Astrocyte (in vitro differentiated cells and primary cell): ENCODE results near the gene BRD7. TPM values are rescaled to one million over a fixed set of nuclear protein-coding genes. Genes with fewer than 3 reads are reported as not detected.

Experiments
- DNase-seq: peaks from one replicate; pipeline ENCODE4 v3.0.0-alpha.2; 2010; ENCODE audit warnings: low read depth
- FAIRE-seq: peaks from 2 replicates; lab custom pipeline; 2011; peaks lifted over from hg19 to GRCh38; lab: Jason Lieb, UNC
- H2AFZ ChIP-seq: 2 replicates; pipeline ENCODE4 v1.6.0; 2012; ENCODE audit warnings: low read depth, low read length, inconsistent platforms
- H3K27ac ChIP-seq: 2 replicates; pipeline ENCODE4 v1.5.1; 2011; ENCODE audit warnings: low read depth, low read length, inconsistent platforms
- H3K27me3 ChIP-seq: 2 replicates; pipeline ENCODE4 v1.6.0; 2011; ENCODE audit warnings: low read length, inconsistent platforms; ENCODE audit not compliant: insufficient read depth
- H3K36me3 ChIP-seq: 2 replicates; pipeline ENCODE4 v1.5.1; 2011; ENCODE audit warnings: low read length, inconsistent platforms; ENCODE audit not compliant: insufficient read depth
- H3K4me1 ChIP-seq: 2 replicates; pipeline ENCODE4 v1.5.1; 2011; ENCODE audit warnings: low read length, inconsistent platforms; ENCODE audit not compliant: insufficient read depth
- H3K4me2 ChIP-seq: 2 replicates; pipeline ENCODE4 v1.6.0; 2012; ENCODE audit warnings: low read length, inconsistent platforms
- H3K4me3 ChIP-seq: 2 replicates; pipeline ENCODE4 v1.5.1; 2011; ENCODE audit warnings: low read depth, mild to moderate bottlenecking, low read length, inconsistent platforms; ENCODE audit not compliant: insufficient read depth
- H3K79me2 ChIP-seq: 2 replicates; pipeline ENCODE4 v1.6.0; 2012; ENCODE audit warnings: mild to moderate bottlenecking, low read length, inconsistent platforms; ENCODE audit not compliant: insufficient read depth
- H3K9ac ChIP-seq: 2 replicates; pipeline ENCODE4 v1.6.0; 2012; ENCODE audit warnings: mild to moderate bottlenecking, low read length, inconsistent platforms
- H3K9me3 ChIP-seq: 2 replicates; pipeline ENCODE4 v1.5.1; 2012; ENCODE audit warnings: low read depth, mild to moderate bottlenecking, low read length, inconsistent platforms; ENCODE audit not compliant: insufficient read depth
- H4K20me1 ChIP-seq: 2 replicates; pipeline ENCODE4 v1.6.0; 2012; ENCODE audit warnings: low read length, inconsistent platforms; ENCODE audit not compliant: insufficient read depth
- H3K27ac Mint-ChIP-seq: one replicate; pipeline ENCODE4 v1.8.0; 2021; ENCODE audit warnings: mild to moderate bottlenecking, mixed read lengths; ENCODE audit not compliant: unreplicated experiment
- H3K27me3 Mint-ChIP-seq: one replicate; pipeline ENCODE4 v1.8.0; 2021; ENCODE audit warnings: low read depth, mixed read lengths; ENCODE audit not compliant: unreplicated experiment
- H3K36me3 Mint-ChIP-seq: one replicate; pipeline ENCODE4 v1.8.0; 2021; ENCODE audit warnings: low read depth, mixed read lengths; ENCODE audit not compliant: unreplicated experiment
- H3K4me1 Mint-ChIP-seq: one replicate; pipeline ENCODE4 v1.8.0; 2021; ENCODE audit warnings: low read depth, mixed read lengths; ENCODE audit not compliant: unreplicated experiment
- H3K4me3 Mint-ChIP-seq: one replicate; pipeline ENCODE4 v1.8.0; 2021; ENCODE audit warnings: mild to moderate bottlenecking, moderate library complexity, mixed read lengths; ENCODE audit not compliant: unreplicated experiment
- H3K9me3 Mint-ChIP-seq: one replicate; pipeline ENCODE4 v1.8.0; 2021; ENCODE audit warnings: mild to moderate bottlenecking, mixed read lengths; ENCODE audit not compliant: unreplicated experiment
- CTCF ChIP-seq: IDR thresholded peaks from 2 replicates; pipeline ENCODE4 v1.5.1; 2011; ENCODE audit warnings: low read depth, mild to moderate bottlenecking, inconsistent platforms, low read length, moderate library complexity; ENCODE audit not compliant: insufficient read depth
- EZH2 ChIP-seq: IDR thresholded peaks from 2 replicates; pipeline ENCODE4 v1.6.1; 2012; ENCODE audit warnings: mild to moderate bottlenecking, low read length, inconsistent platforms; ENCODE audit not compliant: insufficient read depth
- total RNA-seq: library from RNA; stranded (reverse); gene quantifications from 2 replicates; pipeline ENCODE4 v1.2.1, GENCODE V29; 2021

Gene BRD7
- total RNA-seq, 1 donor from 2014 or later: 58.5 TPM

- Histone ChIP-seq H3K27ac (no peak overlapping the region), H3K9me3 (no peaks in the 10 kb centered on the region), H3K79me2 (no peaks in the 10 kb centered on the region), H4K20me1 (peaks cover 9% of the 10 kb centered on the region), H3K4me1 (no peaks in the 10 kb centered on the region), H3K9ac (no peak overlapping the region), H3K27me3 (no peaks in the 10 kb centered on the region), H3K36me3 (no peaks in the 10 kb centered on the region), H3K4me2 (no peak overlapping the region), H2AFZ (no peak overlapping the region), H3K4me3 (no peak overlapping the region)
- Mint-ChIP-seq H3K9me3 (no peaks in the 10 kb centered on the region), H3K36me3 (peaks cover 16% of the 10 kb centered on the region), H3K27me3 (no peaks in the 10 kb centered on the region), H3K27ac (no peak overlapping the region), H3K4me1 (no peaks in the 10 kb centered on the region), H3K4me3 (no peak overlapping the region)
- no peak for DNase-seq
- TF ChIP-seq CTCF: no peak
- no peak for TF ChIP-seq EZH2
- FAIRE-seq: no peak
Observed at GRCh38 chr16:50293041-50293783, 75.6 kb downstream of the BRD7 start.

GRCh38 chr16:50292566-50292948 is 76.2 kb downstream of the BRD7 start:
- no peak overlapping the region for H3K27ac ChIP-seq
- no peak for DNase-seq
- Mint-ChIP-seq H3K4me3 (no peak overlapping the region), H3K36me3 (peaks cover 16% of the 10 kb centered on the region), H3K9me3 (no peaks in the 10 kb centered on the region), H3K4me1 (no peaks in the 10 kb centered on the region), H3K27ac (no peak overlapping the region), H3K27me3 (no peaks in the 10 kb centered on the region)
- TF ChIP-seq EZH2: no peak
- TF ChIP-seq CTCF: no peak
- FAIRE-seq: no peak
- H4K20me1 ChIP-seq: peaks cover 13% of the 10 kb centered on the region
- H3K4me2 ChIP-seq: no peak overlapping the region
- H3K4me1 ChIP-seq: no peaks in the 10 kb centered on the region
- no peak overlapping the region for H3K9ac ChIP-seq
- no peak overlapping the region for H2AFZ ChIP-seq
- no peaks in the 10 kb centered on the region for H3K27me3 ChIP-seq
- H3K36me3 ChIP-seq: no peaks in the 10 kb centered on the region
- no peak overlapping the region for H3K4me3 ChIP-seq
- H3K79me2 ChIP-seq: no peaks in the 10 kb centered on the region
- H3K9me3 ChIP-seq: no peaks in the 10 kb centered on the region
